NT2/D1 (cell line): Measurements from ENCODE around the gene PTPRF.

Experiments
- DNase-seq: peaks from one replicate; pipeline ENCODE4 v3.0.0-alpha.2; 2011; ENCODE audit warnings: low read depth, low spot score
- H3K27me3 ChIP-seq: 2 replicates; pipeline ENCODE4 v1.6.0; 2011; ENCODE audit warnings: mild to moderate bottlenecking; ENCODE audit not compliant: insufficient read length, insufficient read depth
- H3K36me3 ChIP-seq: 2 replicates; pipeline ENCODE4 v1.6.1; 2011; ENCODE audit warnings: mild to moderate bottlenecking, low read length, mixed read lengths; ENCODE audit not compliant: insufficient read depth, insufficient read length
- H3K4me1 ChIP-seq: 2 replicates; pipeline ENCODE4 v1.5.1; 2011; ENCODE audit not compliant: insufficient read depth, insufficient read length
- H3K4me3 ChIP-seq: 2 replicates; pipeline ENCODE4 v1.5.1; 2011; ENCODE audit warnings: low read depth; ENCODE audit not compliant: insufficient read length
- H3K9ac ChIP-seq: 2 replicates; pipeline ENCODE4 v1.6.0; 2011; ENCODE audit warnings: low read depth; ENCODE audit not compliant: insufficient read length
- H3K9me3 ChIP-seq: 2 replicates; pipeline ENCODE4 v1.5.1; 2011; ENCODE audit warnings: mild to moderate bottlenecking, low read length; ENCODE audit not compliant: insufficient read depth
- SUZ12 ChIP-seq: IDR thresholded peaks from 2 replicates; pipeline ENCODE4 v1.6.1; 2011; ENCODE audit not compliant: insufficient read length, insufficient read depth; ENCODE audit errors: extremely low read depth
- YY1 ChIP-seq: IDR thresholded peaks from 2 replicates; pipeline ENCODE4 v1.6.1; 2011; ENCODE audit not compliant: insufficient read length, insufficient read depth
- ZNF274 ChIP-seq: IDR thresholded peaks from 2 replicates; pipeline ENCODE4 v1.6.1; 2011; ENCODE audit warnings: mild to moderate bottlenecking, low read depth, low read length

PTPRF gene

GRCh38 chr1:43585557-43585956 lies 54.9 kb downstream of the PTPRF start:
- Histone ChIP-seq H3K9me3 (no peaks in the 10 kb centered on the region), H3K4me1 (peaks cover 36% of the 10 kb centered on the region), H3K36me3 (peaks cover 90% of the 10 kb centered on the region), H3K9ac (no peak overlapping the region), H3K27me3 (no peaks in the 10 kb centered on the region), H3K4me3 (no peak overlapping the region)
- TF ChIP-seq SUZ12 (no peak), YY1 (no peak), ZNF274 (no peak)
- no peak for DNase-seq

- no peaks in the 10 kb centered on the region for H3K9me3 ChIP-seq
- H3K9ac ChIP-seq = peak overlapping the region; percentile 13
- no peak for DNase-seq
- H3K4me1 ChIP-seq = peaks cover 30% of the 10 kb centered on the region
- H3K27me3 ChIP-seq = no peaks in the 10 kb centered on the region
- H3K4me3 ChIP-seq = no peak overlapping the region
- H3K36me3 ChIP-seq = peaks cover 90% of the 10 kb centered on the region
- TF ChIP-seq ZNF274 (no peak), SUZ12 (no peak)
Observed at GRCh38 chr1:43586136-43586731, 55.6 kb downstream of the PTPRF start.

- Histone ChIP-seq H3K36me3 (peaks cover 93% of the 10 kb centered on the region), H3K4me1 (peaks cover 23% of the 10 kb centered on the region), H3K27me3 (no peaks in the 10 kb centered on the region), H3K9me3 (no peaks in the 10 kb centered on the region), H3K4me3 (no peak overlapping the region), H3K9ac (no peak overlapping the region)
- no peak for DNase-seq
- TF ChIP-seq ZNF274 (no peak), SUZ12 (no peak), YY1 (no peak)
Observed at GRCh38 chr1:43587001-43587400, 56.3 kb downstream of the PTPRF start.

GRCh38 chr1:43587594-43587993 lies 56.9 kb downstream of the PTPRF start:
- Histone ChIP-seq H3K9ac (no peak overlapping the region), H3K4me3 (no peak overlapping the region), H3K4me1 (peaks cover 17% of the 10 kb centered on the region), H3K9me3 (no peaks in the 10 kb centered on the region), H3K36me3 (peaks cover 93% of the 10 kb centered on the region), H3K27me3 (no peaks in the 10 kb centered on the region)
- DNase-seq = no peak
- TF ChIP-seq YY1 (no peak), SUZ12 (no peak), ZNF274 (no peak)

- H3K36me3 ChIP-seq = peaks cover 93% of the 10 kb centered on the region
- no peak overlapping the region for H3K4me3 ChIP-seq
- no peaks in the 10 kb centered on the region for H3K9me3 ChIP-seq
- H3K4me1 ChIP-seq = peaks cover 8% of the 10 kb centered on the region
- DNase-seq = no peak
- TF ChIP-seq ZNF274 (no peak), YY1 (no peak), SUZ12 (no peak)
- no peaks in the 10 kb centered on the region for H3K27me3 ChIP-seq
- H3K9ac ChIP-seq = no peak overlapping the region
Observed at GRCh38 chr1:43588592-43588991, 57.9 kb downstream of the PTPRF start.

GRCh38 chr1:43590388-43590925 lies 59.8 kb downstream of the PTPRF start:
- Histone ChIP-seq H3K27me3 (no peaks in the 10 kb centered on the region), H3K4me1 (no peaks in the 10 kb centered on the region), H3K4me3 (no peak overlapping the region), H3K9me3 (no peaks in the 10 kb centered on the region), H3K36me3 (peaks cover 95% of the 10 kb centered on the region), H3K9ac (no peak overlapping the region)
- DNase-seq = no peak
- TF ChIP-seq ZNF274 = no peak
- no peak for TF ChIP-seq SUZ12
- no peak for TF ChIP-seq YY1

- no peak for DNase-seq
- Histone ChIP-seq H3K9me3 (no peaks in the 10 kb centered on the region), H3K36me3 (peaks cover 95% of the 10 kb centered on the region), H3K4me1 (no peaks in the 10 kb centered on the region), H3K9ac (no peak overlapping the region), H3K4me3 (no peak overlapping the region), H3K27me3 (no peaks in the 10 kb centered on the region)
- TF ChIP-seq YY1 = no peak
Observed at GRCh38 chr1:43591181-43591580, 60.5 kb downstream of the PTPRF start.

- Histone ChIP-seq H3K4me3 (no peak overlapping the region), H3K27me3 (no peaks in the 10 kb centered on the region), H3K36me3 (peaks cover 94% of the 10 kb centered on the region), H3K4me1 (no peaks in the 10 kb centered on the region), H3K9ac (no peak overlapping the region), H3K9me3 (no peaks in the 10 kb centered on the region)
- TF ChIP-seq SUZ12 (no peak), YY1 (no peak), ZNF274 (no peak)
- no peak for DNase-seq
Observed at GRCh38 chr1:43592051-43592665, 61.5 kb downstream of the PTPRF start.
